H1 (cell line): ENCODE results near the gene VRK3. TPM values are rescaled to one million over a fixed set of nuclear protein-coding genes. Genes with fewer than 3 reads are reported as not detected.

Experiments
- polyA plus RNA-seq, 7 experiments: library from polyadenylated mRNA; depleted of rRNA in 3 of 7; stranded (reverse) in 5 of 7; unstranded in 2 of 7; fragments of >200 nt in 5 of 7; fragments of 200-250 nt in 2 of 7; gene quantifications; 1 replicate in 5 of 7; 2 replicates in 1 of 7; 4 replicates in 1 of 7; pipeline versions ENCODE4 v1.2.1 to v1.2.3, GENCODE V29; 2011 to 2013; ENCODE audit warnings: missing spikeins in 2 of 7, mixed read lengths in 2 of 7
- total RNA-seq: library from RNA; stranded (reverse); fragmentation: NEBNext Ultra II Directional; extraction: Animal tissue kit (Norgen Biotek cat#: 25700); gene quantifications from 2 replicates; pipeline ENCODE4 v1.2.1, GENCODE V29; 2021
- TF ChIP-seq, protein P1 (sequence below): fragments of 300-600 bp; sonication (generic); IDR thresholded peaks from 2 replicates; pipeline ENCODE4 v1.7.1; 2012; ENCODE audit warnings: low read length, moderate library complexity, mild to moderate bottlenecking, inconsistent platforms; ENCODE audit not compliant: insufficient replicate concordance
- TF ChIP-seq, protein P2 (sequence below): IDR thresholded peaks from 2 replicates; pipeline ENCODE4 v1.6.1; 2012; ENCODE audit warnings: inconsistent platforms

VRK3 gene
- total and polyA plus RNA-seq, 2 of the 8 experiments (the other 6 are each of a cell fraction or from before 2014, with no cell fraction given) = 21.3 to 36.1 TPM

DNA sequence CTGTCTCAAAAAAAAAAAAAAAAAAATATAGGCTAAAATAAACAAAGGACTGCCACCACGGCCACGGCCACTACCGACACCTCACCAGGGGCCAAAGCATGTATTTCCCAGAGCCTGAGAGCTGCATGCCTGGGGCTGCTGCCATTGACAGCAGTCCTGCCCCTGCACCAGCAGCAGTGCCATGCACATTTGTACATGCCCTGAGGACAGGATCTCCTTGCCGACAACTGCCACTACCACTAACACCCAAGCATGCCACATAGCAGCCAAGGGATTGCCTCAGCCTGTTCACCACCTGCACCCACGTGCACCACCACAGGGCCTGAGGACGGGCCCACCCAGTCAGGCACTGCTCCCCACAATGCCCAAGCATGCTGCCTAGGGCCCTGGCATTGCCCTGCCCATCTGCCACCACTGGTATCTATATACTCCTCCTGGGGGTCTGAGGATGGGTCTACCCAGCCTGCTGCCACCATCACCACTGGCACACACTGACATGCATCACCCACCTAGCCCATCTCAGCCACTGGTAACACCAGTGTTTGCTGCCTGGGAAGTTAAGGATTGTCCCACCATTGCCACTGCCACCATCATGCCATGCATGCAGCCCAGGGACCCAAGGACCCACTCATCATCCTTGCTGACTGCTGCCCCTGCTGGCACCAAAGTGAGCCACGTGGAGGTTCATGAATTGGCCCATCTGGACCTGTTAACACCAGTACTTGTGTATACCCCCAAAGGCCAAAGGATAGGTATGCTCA is 85.3 kb downstream of the VRK3 start (continued):
- TF ChIP-seq, protein P1, sequence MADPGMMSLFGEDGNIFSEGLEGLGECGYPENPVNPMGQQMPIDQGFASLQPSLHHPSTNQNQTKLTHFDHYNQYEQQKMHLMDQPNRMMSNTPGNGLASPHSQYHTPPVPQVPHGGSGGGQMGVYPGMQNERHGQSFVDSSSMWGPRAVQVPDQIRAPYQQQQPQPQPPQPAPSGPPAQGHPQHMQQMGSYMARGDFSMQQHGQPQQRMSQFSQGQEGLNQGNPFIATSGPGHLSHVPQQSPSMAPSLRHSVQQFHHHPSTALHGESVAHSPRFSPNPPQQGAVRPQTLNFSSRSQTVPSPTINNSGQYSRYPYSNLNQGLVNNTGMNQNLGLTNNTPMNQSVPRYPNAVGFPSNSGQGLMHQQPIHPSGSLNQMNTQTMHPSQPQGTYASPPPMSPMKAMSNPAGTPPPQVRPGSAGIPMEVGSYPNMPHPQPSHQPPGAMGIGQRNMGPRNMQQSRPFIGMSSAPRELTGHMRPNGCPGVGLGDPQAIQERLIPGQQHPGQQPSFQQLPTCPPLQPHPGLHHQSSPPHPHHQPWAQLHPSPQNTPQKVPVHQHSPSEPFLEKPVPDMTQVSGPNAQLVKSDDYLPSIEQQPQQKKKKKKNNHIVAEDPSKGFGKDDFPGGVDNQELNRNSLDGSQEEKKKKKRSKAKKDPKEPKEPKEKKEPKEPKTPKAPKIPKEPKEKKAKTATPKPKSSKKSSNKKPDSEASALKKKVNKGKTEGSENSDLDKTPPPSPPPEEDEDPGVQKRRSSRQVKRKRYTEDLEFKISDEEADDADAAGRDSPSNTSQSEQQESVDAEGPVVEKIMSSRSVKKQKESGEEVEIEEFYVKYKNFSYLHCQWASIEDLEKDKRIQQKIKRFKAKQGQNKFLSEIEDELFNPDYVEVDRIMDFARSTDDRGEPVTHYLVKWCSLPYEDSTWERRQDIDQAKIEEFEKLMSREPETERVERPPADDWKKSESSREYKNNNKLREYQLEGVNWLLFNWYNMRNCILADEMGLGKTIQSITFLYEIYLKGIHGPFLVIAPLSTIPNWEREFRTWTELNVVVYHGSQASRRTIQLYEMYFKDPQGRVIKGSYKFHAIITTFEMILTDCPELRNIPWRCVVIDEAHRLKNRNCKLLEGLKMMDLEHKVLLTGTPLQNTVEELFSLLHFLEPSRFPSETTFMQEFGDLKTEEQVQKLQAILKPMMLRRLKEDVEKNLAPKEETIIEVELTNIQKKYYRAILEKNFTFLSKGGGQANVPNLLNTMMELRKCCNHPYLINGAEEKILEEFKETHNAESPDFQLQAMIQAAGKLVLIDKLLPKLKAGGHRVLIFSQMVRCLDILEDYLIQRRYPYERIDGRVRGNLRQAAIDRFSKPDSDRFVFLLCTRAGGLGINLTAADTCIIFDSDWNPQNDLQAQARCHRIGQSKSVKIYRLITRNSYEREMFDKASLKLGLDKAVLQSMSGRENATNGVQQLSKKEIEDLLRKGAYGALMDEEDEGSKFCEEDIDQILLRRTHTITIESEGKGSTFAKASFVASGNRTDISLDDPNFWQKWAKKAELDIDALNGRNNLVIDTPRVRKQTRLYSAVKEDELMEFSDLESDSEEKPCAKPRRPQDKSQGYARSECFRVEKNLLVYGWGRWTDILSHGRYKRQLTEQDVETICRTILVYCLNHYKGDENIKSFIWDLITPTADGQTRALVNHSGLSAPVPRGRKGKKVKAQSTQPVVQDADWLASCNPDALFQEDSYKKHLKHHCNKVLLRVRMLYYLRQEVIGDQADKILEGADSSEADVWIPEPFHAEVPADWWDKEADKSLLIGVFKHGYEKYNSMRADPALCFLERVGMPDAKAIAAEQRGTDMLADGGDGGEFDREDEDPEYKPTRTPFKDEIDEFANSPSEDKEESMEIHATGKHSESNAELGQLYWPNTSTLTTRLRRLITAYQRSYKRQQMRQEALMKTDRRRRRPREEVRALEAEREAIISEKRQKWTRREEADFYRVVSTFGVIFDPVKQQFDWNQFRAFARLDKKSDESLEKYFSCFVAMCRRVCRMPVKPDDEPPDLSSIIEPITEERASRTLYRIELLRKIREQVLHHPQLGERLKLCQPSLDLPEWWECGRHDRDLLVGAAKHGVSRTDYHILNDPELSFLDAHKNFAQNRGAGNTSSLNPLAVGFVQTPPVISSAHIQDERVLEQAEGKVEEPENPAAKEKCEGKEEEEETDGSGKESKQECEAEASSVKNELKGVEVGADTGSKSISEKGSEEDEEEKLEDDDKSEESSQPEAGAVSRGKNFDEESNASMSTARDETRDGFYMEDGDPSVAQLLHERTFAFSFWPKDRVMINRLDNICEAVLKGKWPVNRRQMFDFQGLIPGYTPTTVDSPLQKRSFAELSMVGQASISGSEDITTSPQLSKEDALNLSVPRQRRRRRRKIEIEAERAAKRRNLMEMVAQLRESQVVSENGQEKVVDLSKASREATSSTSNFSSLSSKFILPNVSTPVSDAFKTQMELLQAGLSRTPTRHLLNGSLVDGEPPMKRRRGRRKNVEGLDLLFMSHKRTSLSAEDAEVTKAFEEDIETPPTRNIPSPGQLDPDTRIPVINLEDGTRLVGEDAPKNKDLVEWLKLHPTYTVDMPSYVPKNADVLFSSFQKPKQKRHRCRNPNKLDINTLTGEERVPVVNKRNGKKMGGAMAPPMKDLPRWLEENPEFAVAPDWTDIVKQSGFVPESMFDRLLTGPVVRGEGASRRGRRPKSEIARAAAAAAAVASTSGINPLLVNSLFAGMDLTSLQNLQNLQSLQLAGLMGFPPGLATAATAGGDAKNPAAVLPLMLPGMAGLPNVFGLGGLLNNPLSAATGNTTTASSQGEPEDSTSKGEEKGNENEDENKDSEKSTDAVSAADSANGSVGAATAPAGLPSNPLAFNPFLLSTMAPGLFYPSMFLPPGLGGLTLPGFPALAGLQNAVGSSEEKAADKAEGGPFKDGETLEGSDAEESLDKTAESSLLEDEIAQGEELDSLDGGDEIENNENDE = no peak
- TF ChIP-seq, protein P2, sequence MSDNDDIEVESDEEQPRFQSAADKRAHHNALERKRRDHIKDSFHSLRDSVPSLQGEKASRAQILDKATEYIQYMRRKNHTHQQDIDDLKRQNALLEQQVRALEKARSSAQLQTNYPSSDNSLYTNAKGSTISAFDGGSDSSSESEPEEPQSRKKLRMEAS = peak; percentile 53; the same call in 1 of the 2 replicates
